Measurements from ENCODE around the gene MT1E. TPM values are rescaled to one million over a fixed set of nuclear protein-coding genes. Genes with fewer than 3 reads are reported as not detected.

MT1E gene
- total RNA-seq, 1 experiment from 2014 or later = 383 TPM

GRCh38 chr16:56628486-56629350 is 3.1 kb downstream of the MT1E start:
- peaks cover 12% of the 10 kb centered on the region for H3K79me2 ChIP-seq (ENCODE audit: insufficient read depth, low read length)
- no peak overlapping the region for H2AFZ ChIP-seq (ENCODE audit: low read depth, low read length, poor library complexity, severe bottlenecking)
- RAD21 ChIA-PET (ENCODE audit: low non-redundant PET in 1 of 2, low total read pairs in 2 of 2, uncharacterized antibody in 2 of 2, unreplicated experiment in 2 of 2) = interaction anchor here in 1 of 2 experiments (1.4 kb wide), 1 partner anchor 73 kb away, joined by 4 read pairs; no protein-coding TSS in a partner anchor
- DNase-seq (ENCODE audit: low read depth, low spot score) = no peak
- TF ChIP-seq JUND (IDR thresholded peaks at IDR 0.05) (no peak), TCF7L2 (IDR thresholded peaks at IDR 0.05; ENCODE audit: borderline replicate concordance, extremely low read depth, insufficient read depth, insufficient read length) (no peak), ZNF274 (IDR thresholded peaks at IDR 0.05; ENCODE audit: low read depth, low read length) (no peak), POLR2AphosphoS5 (IDR thresholded peaks at IDR 0.05; ENCODE audit: low read depth, low read length) (no peak), ATF3 (IDR thresholded peaks at IDR 0.05) (no peak)
- H3K4me3 ChIP-seq (replicated peaks in 1 of 2; ENCODE audit: low read depth in 1 of 2, low read length in 2 of 2) = no peak overlapping the region
- intact Hi-C loops (cut with micrococcal nuclease) = loop anchor here (5.0 kb wide), 1 partner anchor 54 kb away; the partner anchor contains the start of gene MT1X
- no peak for ATAC-seq
- H3K9me3 ChIP-seq (ENCODE audit: control insufficient read depth in 1 of 2, insufficient read depth in 1 of 2, low read depth in 1 of 2, low read length in 2 of 2) = no peaks in the 10 kb centered on the region
- POLR2A ChIA-PET = interaction anchor here (3.6 to 9.4 kb wide), 3 partner anchors 15 to 73 kb away, joined by 24 to 344 read pairs (median 47); partner anchors contain the start of gene MT2A
- CTCF ChIA-PET = interaction anchor here (1.0 kb wide), 1 partner anchor 21 kb away, joined by 3 read pairs; the partner anchor contains the start of gene MT2A
- H3K9me2 ChIP-seq (ENCODE audit: insufficient read depth) = no peaks in the 10 kb centered on the region
- H3K27ac ChIP-seq (ENCODE audit: low read depth, low read length) = no peak overlapping the region
- H3K4me2 ChIP-seq (ENCODE audit: low read length) = no peak overlapping the region
- no peak overlapping the region for H3K9ac ChIP-seq (ENCODE audit: low read length)
- H3K36me3 ChIP-seq (ENCODE audit: control insufficient read depth in 1 of 2, insufficient read depth in 2 of 2, low read length in 2 of 2) = no peaks in the 10 kb centered on the region
- H4K20me1 ChIP-seq (ENCODE audit: insufficient read depth) = no peaks in the 10 kb centered on the region
- no peaks in the 10 kb centered on the region for H3K27me3 ChIP-seq (ENCODE audit: insufficient read depth, low read length)
- H3K4me1 ChIP-seq (ENCODE audit: control insufficient read depth in 1 of 2, insufficient read depth in 2 of 2, low read length in 2 of 2) = peaks cover 12 to 52% of the 10 kb centered on the region in 2 experiments
- no TSS peak for BruUV-seq (replicated peaks)

- Histone ChIP-seq H3K9ac (ENCODE audit: low read length) (no peak overlapping the region), H3K4me2 (ENCODE audit: low read length) (no peak overlapping the region), H3K27ac (ENCODE audit: low read depth, low read length) (no peak overlapping the region), H3K9me2 (ENCODE audit: insufficient read depth) (no peaks in the 10 kb centered on the region), H3K4me1 (ENCODE audit: control insufficient read depth in 1 of 2, insufficient read depth in 2 of 2, low read length in 2 of 2) (peaks cover 9 to 46% of the 10 kb centered on the region in 2 experiments), H2AFZ (ENCODE audit: low read depth, low read length, poor library complexity, severe bottlenecking) (no peak overlapping the region), H3K79me2 (ENCODE audit: insufficient read depth, low read length) (peaks cover 12% of the 10 kb centered on the region), H3K27me3 (ENCODE audit: insufficient read depth, low read length) (no peaks in the 10 kb centered on the region), H3K9me3 (ENCODE audit: control insufficient read depth in 1 of 2, insufficient read depth in 1 of 2, low read depth in 1 of 2, low read length in 2 of 2) (no peaks in the 10 kb centered on the region), H3K36me3 (ENCODE audit: control insufficient read depth in 1 of 2, insufficient read depth in 2 of 2, low read length in 2 of 2) (no peaks in the 10 kb centered on the region), H4K20me1 (ENCODE audit: insufficient read depth) (no peaks in the 10 kb centered on the region), H3K4me3 (replicated peaks in 1 of 2; ENCODE audit: low read depth in 1 of 2, low read length in 2 of 2) (no peak overlapping the region)
- ChIA-PET POLR2A (interaction anchor here (1.5 to 9.4 kb wide), 2 partner anchors 14 to 19 kb away, joined by 6 to 344 read pairs; partner anchors contain the start of gene MT2A), CTCF (interaction anchor here (1.0 to 2.1 kb wide), 3 partner anchors 13 to 29 kb away, joined by 3 to 11 read pairs (median 3); partner anchors contain the start of gene MT2A), RAD21 (ENCODE audit: low non-redundant PET in 1 of 2, low total read pairs in 2 of 2, uncharacterized antibody in 2 of 2, unreplicated experiment in 2 of 2) (no interaction called here)
- ATAC-seq = no peak
- TF ChIP-seq EGR1 (IDR thresholded peaks at IDR 0.05; ENCODE audit: low read depth) (no peak), RAD21 (IDR thresholded peaks at IDR 0.05; ENCODE audit: low read depth) (no peak), POLR2A (IDR thresholded peaks at IDR 0.05; ENCODE audit: borderline replicate concordance, extremely low read depth, insufficient read depth, insufficient read length) (no peak), YY1 (IDR thresholded peaks at IDR 0.05; ENCODE audit: extremely low read depth, insufficient replicate concordance, low read depth, low read length) (no peak), ZBTB33 (IDR thresholded peaks at IDR 0.05; ENCODE audit: extremely low read depth, insufficient replicate concordance, low read length) (no peak)
- intact Hi-C loops (cut with micrococcal nuclease) = loop anchor here (5.0 kb wide), 1 partner anchor 53 kb away; the partner anchor contains the start of gene MT1X
- DNase-seq (ENCODE audit: low read depth, low spot score) = no peak
- BruUV-seq (replicated peaks) = no TSS peak
Observed at GRCh38 chr16:56629531-56629930, 4.0 kb downstream of the MT1E start.
